Naive B cell (primary cell): ENCODE data around the gene GATC. TPM values are rescaled to one million over a fixed set of nuclear protein-coding genes. Genes with fewer than 3 reads are reported as not detected.
A peak's percentile ranks its signal among the peaks of the same experiment; 100 is the strongest.

Source experiments
- ATAC-seq, 2 donors: fragments of 150-1000 bp; cut with Tn5 transposase; 2 replicates each; pipeline ENCODE4 v1.10.0; 2021; ENCODE audit warnings: low read depth in 2 of 2, mild to moderate bottlenecking in 2 of 2, moderate library complexity in 2 of 2
- DNase-seq: peaks from one replicate; pipeline ENCODE4 v3.0.0; 2022
- H3K27ac Mint-ChIP-seq, 6 donors: one replicate each; pipeline ENCODE4 v1.8.0; 2020 to 2022; ENCODE audit warnings: mild to moderate bottlenecking in 6 of 6, mixed read lengths in 6 of 6, moderate library complexity in 5 of 6, inconsistent platforms in 2 of 6
- H3K27me3 Mint-ChIP-seq, 3 donors: one replicate each; pipeline ENCODE4 v1.8.0; 2021 to 2022; ENCODE audit warnings: mixed read lengths in 3 of 3, mild to moderate bottlenecking in 1 of 3
- H3K36me3 Mint-ChIP-seq, 2 donors: one replicate each; pipeline ENCODE4 v1.8.0; 2020 to 2022; ENCODE audit warnings: mixed read lengths in 2 of 2, inconsistent platforms in 1 of 2, mild to moderate bottlenecking in 1 of 2
- H3K4me1 Mint-ChIP-seq, 3 donors: one replicate each; pipeline ENCODE4 v1.8.0; 2020 to 2022; ENCODE audit warnings: mixed read lengths in 3 of 3, inconsistent platforms in 1 of 3, mild to moderate bottlenecking in 1 of 3, moderate library complexity in 1 of 3
- H3K4me3 Mint-ChIP-seq, 8 donors: one replicate each; pipeline ENCODE4 v1.8.0; 2020 to 2022; ENCODE audit warnings: mild to moderate bottlenecking in 8 of 8, mixed read lengths in 8 of 8, moderate library complexity in 8 of 8, inconsistent platforms in 2 of 8
- H3K9me3 Mint-ChIP-seq, 7 donors: one replicate each; pipeline ENCODE4 v1.8.0; 2020 to 2022; ENCODE audit warnings: mixed read lengths in 7 of 7, mild to moderate bottlenecking in 5 of 7, inconsistent platforms in 2 of 7, moderate library complexity in 1 of 7
- polyA plus RNA-seq, 6 donors: library from polyadenylated mRNA; unstranded; fragments of 300-500 nt; fragmentation: Illumina TruSeq; gene quantifications; one replicate each; pipeline ENCODE4 v1.2.3, GENCODE V29; 2021; ENCODE audit warnings: low read depth in 6 of 6

The GATC gene
- polyA plus RNA-seq, 6 donors from 2014 or later = 9.7 to 16.3 (median 14.5) TPM

DNA sequence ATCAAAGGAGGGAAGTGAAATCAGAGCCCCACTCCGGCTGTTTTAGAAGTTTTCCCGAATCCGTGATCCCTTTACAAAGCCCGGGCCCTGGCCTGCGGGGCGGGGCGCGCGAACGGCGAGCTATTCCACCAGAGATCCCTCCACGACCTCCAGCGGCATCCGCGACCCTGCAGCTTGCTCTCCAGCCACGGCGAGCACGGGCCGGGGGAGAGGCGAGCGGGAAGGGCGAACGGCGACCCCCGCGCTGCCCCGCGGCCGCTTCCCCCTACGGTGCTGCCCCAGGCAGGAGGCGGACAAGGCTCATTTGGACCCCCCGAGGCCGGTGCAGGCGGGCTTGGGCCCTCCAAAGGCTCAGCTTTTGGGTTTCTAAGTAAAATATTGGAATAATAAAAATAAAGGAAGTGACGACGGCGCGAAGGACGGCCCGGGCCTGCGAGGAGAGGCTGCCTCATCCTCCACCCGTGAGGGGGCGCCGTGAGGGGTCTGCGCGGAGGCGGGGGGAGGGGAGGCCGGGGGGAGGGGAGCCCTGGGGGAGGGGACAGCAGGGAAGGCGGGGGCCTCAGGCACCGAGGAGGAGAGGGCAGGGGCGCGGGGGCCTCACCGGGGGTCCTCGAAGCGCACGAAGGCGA is 22.7 kb downstream of the GATC start:
- Mint-ChIP-seq H3K27me3 (no peaks in the 10 kb centered on the region), H3K4me3 (peak overlapping the region; percentile 85 to 94 (median 90)), H3K36me3 (peaks cover 0 to 4% of the 10 kb centered on the region in 2 donors), H3K9me3 (no peaks in the 10 kb centered on the region), H3K4me1 (peaks cover 28 to 44% (median 43%) of the 10 kb centered on the region in 3 donors), H3K27ac (peak overlapping the region; percentile 88 to 96 (median 92))
- ATAC-seq = peak; percentile 58 to 61
- DNase-seq = peak; percentile 57

DNA sequence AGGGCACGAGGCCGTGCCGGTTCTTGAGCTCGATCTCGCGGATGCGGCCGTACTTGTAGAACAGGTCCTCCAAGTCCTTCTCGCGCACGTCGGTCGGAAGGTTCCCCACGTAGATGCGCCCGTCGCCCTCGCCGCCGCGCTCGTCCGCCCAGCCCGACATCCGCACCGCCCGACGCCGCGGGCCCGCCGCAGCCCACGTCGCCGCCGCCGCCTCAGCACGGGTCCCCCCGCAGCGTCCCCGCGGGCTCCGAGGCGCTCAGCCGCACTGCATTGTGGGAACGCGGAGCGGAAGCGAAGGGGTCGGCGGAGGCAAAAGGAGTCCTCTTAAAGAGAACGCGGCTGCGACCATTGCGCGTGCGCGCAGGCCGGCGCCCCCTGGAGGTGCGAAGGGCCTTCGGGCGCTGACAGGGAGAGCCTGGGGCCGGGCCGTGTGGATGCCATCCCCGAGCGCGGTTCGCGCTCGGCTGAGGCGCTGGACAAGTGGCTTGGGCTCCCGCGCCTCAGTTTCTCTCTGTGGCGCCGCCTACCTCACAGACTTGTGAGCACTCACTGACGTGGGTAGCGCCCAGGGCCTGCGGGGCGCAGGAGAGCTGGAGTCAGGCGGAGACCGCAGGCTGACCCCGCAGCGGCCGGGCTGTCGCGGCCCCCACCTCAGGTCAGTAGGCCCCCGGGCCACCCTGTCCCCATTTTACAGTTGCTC is 23.4 kb downstream of the GATC start, which contains the start of gene SRSF9:
Gene SRSF9, minus strand, starts transcription at position 299 of the 700 bp plus-strand sequence. Its CDS starts 139 bp downstream, at position 160.
- H3K4me3 Mint-ChIP-seq = peak within 1 kb of the TSS; percentile 85 to 94 (median 90)
- peak; percentile 81 to 92 for ATAC-seq
- H3K27me3 Mint-ChIP-seq = no peaks in the 10 kb centered on the region
- peak within 1 kb of the TSS; percentile 88 to 96 (median 92) for H3K27ac Mint-ChIP-seq
- peaks cover 28 to 43% (median 42%) of the 10 kb centered on the region in 3 donors for H3K4me1 Mint-ChIP-seq
- peak; percentile 98 for DNase-seq
- no peaks in the 10 kb centered on the region for H3K9me3 Mint-ChIP-seq
- peaks cover 0 to 4% of the 10 kb centered on the region in 2 donors for H3K36me3 Mint-ChIP-seq

DNA sequence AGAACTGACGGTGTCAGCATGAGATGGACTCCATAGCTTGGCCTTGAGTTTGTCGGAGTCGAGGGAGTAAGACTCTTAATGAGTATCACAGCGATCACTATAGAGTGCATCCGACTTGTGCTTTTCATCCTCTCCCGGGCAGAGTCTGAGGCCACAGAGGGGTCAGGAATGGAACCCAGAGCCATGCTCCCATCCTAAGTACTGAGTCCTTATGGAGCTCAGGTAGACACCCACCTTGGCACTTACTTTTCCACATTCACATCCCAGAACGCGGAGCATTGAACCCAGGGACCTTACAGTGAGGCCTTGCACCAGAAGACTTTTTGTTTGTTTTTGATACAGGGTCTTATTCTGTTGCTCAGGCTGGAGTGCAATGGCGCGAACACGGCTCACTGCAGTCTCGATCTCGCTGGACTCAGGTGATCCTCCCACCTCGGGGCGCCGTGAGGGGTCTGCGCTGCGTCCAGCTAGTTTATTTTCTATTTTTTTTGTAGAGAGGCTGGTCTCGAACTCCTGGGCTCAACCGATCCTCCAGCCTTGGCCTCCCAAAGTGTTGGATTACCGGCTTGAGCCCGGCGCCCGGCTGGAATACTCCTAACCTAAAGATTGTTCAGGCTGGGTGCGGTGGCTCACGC is 24.0 kb downstream of the GATC start:
- Mint-ChIP-seq H3K4me1 (peaks cover 26 to 41% (median 40%) of the 10 kb centered on the region in 3 donors), H3K27ac (peak overlapping the region in 3 of 6 donors; percentile 84 to 91 (median 88)), H3K9me3 (no peaks in the 10 kb centered on the region), H3K36me3 (peaks cover 0 to 4% of the 10 kb centered on the region in 2 donors), H3K27me3 (no peaks in the 10 kb centered on the region), H3K4me3 (peak overlapping the region; percentile 85 to 94 (median 90))
- ATAC-seq = no peak
- no peak for DNase-seq

DNA sequence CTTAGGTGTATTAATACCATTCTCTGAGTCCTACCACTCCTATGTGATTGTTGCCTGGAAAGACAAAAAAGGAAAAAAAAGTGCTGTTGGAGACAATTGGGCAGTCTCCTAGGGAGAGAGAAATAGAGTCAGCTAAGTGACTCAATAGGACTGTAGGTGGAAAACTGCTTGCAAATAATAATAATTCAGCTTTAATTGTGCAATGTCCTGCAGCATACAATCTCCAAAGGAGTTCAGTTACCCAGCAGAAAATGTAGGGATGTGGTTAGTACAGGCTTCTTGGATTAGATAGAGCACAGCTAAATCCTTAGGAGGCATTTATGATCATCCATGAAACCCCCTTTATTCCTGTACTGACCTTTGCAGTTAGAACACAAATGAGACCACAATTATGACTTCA is 26.3 kb downstream of the GATC start:
- no peaks in the 10 kb centered on the region for H3K27me3 Mint-ChIP-seq
- DNase-seq = no peak
- peaks cover 0 to 2% of the 10 kb centered on the region in 2 donors for H3K36me3 Mint-ChIP-seq
- peaks cover 13 to 21% (median 17%) of the 10 kb centered on the region in 3 donors for H3K4me1 Mint-ChIP-seq
- H3K27ac Mint-ChIP-seq = no peak overlapping the region
- H3K9me3 Mint-ChIP-seq = no peaks in the 10 kb centered on the region
- peak overlapping the region in 1 of 8 donors; percentile 63 for H3K4me3 Mint-ChIP-seq
- ATAC-seq = no peak

DNA sequence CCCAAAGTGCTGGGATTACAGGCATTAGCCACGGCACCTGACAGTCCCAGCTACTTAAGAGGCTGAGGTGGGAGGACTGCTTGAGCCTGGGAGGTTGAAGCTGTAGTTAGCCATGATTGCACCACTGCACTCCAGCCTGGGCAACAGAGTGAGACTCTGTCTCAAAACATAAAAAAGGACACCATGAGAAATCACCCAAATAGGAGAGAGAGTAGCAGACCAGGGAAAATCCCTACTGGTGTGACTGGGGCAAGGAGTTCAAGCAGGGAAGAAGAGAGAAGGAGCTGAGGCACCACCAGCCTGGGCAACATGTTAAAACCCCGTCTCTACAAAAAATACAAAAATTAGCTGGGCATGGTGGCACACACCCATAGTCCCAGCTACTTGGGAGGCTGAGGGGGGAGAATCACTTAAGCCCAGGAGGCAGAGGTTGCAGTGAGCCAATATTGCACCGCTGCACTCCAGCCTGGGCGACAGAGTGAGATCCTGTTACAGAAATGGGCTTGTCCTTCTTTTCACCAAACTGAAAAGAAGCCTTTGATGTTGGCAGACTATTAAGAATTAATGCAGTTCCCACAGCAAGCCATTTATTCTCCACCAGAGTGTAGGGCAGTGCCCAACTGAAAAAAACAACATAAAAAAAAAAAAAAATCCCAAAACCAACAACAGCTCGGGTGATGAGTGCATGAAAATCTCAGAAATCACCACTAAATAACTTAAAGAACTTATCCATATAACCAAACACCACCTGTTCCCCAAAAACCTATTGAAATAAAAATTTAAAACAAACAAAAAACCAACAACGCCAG is 27.8 kb downstream of the GATC start:
- peaks cover 6 to 9% (median 7%) of the 10 kb centered on the region in 3 donors for H3K4me1 Mint-ChIP-seq
- no peaks in the 10 kb centered on the region for H3K27me3 Mint-ChIP-seq
- no peak for DNase-seq
- no peak overlapping the region for H3K4me3 Mint-ChIP-seq
- H3K9me3 Mint-ChIP-seq = no peaks in the 10 kb centered on the region
- peak overlapping the region in 1 of 6 donors; percentile 60 for H3K27ac Mint-ChIP-seq
- H3K36me3 Mint-ChIP-seq = no peaks in the 10 kb centered on the region
- no peak for ATAC-seq

DNA sequence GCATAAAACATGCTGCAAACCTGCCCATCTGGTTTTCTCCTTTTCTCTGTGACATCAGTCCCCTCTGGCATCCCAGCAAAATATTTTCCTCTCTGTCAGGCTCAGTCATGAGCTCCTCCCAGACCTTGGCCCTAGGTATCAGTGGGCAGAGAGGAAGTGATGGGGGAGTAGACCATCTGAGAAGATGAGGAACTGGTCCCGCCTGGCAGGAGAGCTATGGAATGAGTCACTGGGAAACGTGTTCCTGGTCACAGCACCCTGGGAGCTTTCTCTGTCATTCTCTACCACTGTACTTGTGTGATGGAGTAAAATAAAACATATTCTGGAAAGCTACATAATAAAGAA is 28.3 kb downstream of the GATC start:
- peaks cover 6 to 8% (median 7%) of the 10 kb centered on the region in 3 donors for H3K4me1 Mint-ChIP-seq
- H3K36me3 Mint-ChIP-seq = no peaks in the 10 kb centered on the region
- H3K4me3 Mint-ChIP-seq = no peak overlapping the region
- ATAC-seq (no peak), DNase-seq (no peak)
- peak overlapping the region in 1 of 6 donors; percentile 60 for H3K27ac Mint-ChIP-seq
- no peaks in the 10 kb centered on the region for H3K27me3 Mint-ChIP-seq
- H3K9me3 Mint-ChIP-seq = no peaks in the 10 kb centered on the region

DNA sequence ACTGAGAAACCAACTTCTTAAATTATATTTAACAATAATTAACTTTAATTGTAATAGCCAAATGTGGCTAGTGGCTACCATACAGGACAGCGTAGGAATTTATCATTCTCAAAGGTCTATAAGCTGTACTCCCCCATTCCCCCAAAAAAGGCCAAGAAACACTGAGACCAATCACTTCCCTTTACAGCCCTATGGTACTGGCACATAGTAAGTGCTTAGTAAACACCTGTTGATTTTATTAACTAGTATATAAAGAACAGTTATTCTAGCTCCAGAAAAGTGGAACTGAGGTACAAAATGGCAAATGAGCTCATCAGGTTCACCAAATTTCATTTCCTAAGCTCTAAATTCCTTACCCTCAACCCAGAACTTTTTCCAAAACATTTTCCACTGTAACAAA is 29.4 kb downstream of the GATC start:
- DNase-seq = no peak
- no peak for ATAC-seq
- H3K4me3 Mint-ChIP-seq = no peak overlapping the region
- H3K9me3 Mint-ChIP-seq = no peaks in the 10 kb centered on the region
- H3K27me3 Mint-ChIP-seq = no peaks in the 10 kb centered on the region
- no peaks in the 10 kb centered on the region for H3K36me3 Mint-ChIP-seq
- H3K4me1 Mint-ChIP-seq = no peaks in the 10 kb centered on the region
- H3K27ac Mint-ChIP-seq = peak overlapping the region in 1 of 6 donors; percentile 47

DNA sequence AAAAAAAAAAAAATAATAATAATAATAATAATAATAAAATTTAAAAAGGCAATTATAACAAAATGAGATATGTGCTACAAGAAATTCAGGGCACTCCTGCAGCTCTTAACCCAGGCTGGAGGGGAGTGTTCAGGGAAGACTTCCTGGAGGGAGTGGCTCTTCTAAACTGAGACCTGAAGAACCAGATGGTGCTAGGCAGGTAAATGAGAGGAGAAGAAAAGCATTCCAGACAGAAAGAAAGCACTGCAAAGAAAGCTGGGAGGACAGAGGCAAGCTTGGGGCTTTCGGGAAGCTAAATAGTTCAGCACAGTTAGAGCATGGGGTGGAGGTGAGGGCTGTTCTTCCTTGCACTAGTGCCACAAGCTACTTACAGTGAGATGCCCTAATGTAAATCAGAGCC is 33.2 kb downstream of the GATC start:
- Mint-ChIP-seq H3K4me3 (no peak overlapping the region), H3K36me3 (no peaks in the 10 kb centered on the region), H3K9me3 (no peaks in the 10 kb centered on the region), H3K27ac (no peak overlapping the region), H3K27me3 (no peaks in the 10 kb centered on the region), H3K4me1 (no peaks in the 10 kb centered on the region)
- ATAC-seq (no peak), DNase-seq (no peak)

DNA sequence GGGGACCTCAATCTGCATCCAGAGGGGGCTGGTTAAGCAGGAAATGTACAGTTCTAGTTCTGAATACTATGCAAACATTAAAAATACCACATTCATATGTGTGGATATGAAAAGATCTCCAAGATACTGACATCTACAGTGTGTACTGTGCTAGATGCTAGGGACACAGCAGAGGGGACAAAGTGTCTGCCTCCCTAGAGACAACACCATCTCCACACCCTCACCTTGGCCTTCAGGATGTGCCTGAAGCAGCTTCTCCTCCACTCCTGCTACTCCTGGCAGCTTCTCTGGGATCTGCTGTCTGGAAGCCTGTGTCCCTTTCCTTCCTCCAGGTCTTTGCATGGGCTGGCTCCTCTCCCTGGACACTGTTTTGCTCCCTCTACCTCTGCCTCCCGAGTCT is 34.0 kb downstream of the GATC start:
- no peak overlapping the region for H3K4me3 Mint-ChIP-seq

DNA sequence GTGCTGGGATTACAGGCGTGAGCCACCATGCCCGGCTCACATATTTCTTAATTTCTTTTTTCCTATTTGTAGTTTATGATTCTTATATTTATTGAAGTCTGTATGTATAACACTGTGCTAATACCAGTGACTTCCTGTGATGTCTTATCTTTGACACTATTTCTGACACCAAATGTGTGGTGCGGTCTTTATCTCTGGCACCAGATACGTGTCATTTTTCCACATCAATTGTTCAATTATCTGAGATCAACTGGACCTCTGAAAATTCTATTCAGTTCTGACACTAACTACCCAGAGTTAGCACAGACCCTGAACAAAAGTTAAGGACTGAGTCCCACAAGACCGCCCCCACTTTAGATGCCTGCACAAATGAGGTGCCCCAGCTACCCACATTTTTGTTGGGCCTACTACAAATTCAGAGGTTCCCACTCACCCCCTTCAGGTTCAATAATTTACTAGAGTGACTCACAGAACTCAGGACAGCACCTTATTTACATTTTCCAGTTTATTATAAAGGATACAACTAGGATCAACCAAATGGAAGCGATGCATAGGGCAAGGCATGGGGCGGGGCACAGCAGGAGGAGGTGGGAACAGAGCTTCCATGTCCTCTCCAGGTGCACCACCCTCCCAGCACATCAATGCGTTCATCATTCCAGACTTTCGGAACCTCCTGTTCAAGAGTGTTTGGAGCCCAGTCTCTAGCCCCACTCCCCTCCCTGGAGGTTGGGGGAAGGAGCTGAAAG is 35.0 kb downstream of the GATC start:
- Mint-ChIP-seq H3K4me3 (no peak overlapping the region), H3K4me1 (no peaks in the 10 kb centered on the region), H3K27me3 (no peaks in the 10 kb centered on the region), H3K36me3 (no peaks in the 10 kb centered on the region), H3K9me3 (no peaks in the 10 kb centered on the region), H3K27ac (peak overlapping the region in 1 of 6 donors; percentile 81)
- DNase-seq = no peak
- no peak for ATAC-seq

More for the DNA sequence above, 34.0 kb downstream of the GATC start:
- H3K36me3 Mint-ChIP-seq = no peaks in the 10 kb centered on the region
- DNase-seq (no peak), ATAC-seq (no peak)
- H3K9me3 Mint-ChIP-seq = no peaks in the 10 kb centered on the region
- no peaks in the 10 kb centered on the region for H3K27me3 Mint-ChIP-seq
- no peaks in the 10 kb centered on the region for H3K4me1 Mint-ChIP-seq
- H3K27ac Mint-ChIP-seq = no peak overlapping the region

DNA sequence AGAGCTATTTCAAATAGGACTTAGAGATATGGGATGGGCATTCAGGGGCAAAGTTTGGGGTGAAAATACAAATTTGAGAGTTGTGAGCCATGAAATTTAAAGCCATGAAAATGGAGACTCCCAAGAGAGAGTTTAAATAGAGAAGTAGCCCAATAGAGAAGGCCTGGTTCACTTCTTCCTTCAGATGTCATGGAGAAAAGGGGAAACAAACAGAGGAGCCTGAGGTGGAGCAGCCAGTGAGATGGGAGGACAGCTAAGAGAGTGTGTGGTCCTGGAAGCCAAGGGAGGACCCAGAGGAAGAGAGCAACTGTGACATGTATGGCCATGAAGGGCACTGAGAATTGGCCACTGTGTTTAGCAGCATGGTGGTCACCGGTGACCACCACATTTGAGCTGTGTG is 37.4 kb downstream of the GATC start:
- DNase-seq = no peak
- H3K9me3 Mint-ChIP-seq = no peaks in the 10 kb centered on the region
- H3K36me3 Mint-ChIP-seq = no peaks in the 10 kb centered on the region
- no peaks in the 10 kb centered on the region for H3K27me3 Mint-ChIP-seq
- no peaks in the 10 kb centered on the region for H3K4me1 Mint-ChIP-seq
- peak overlapping the region in 1 of 6 donors; percentile 84 for H3K27ac Mint-ChIP-seq
- no peak overlapping the region for H3K4me3 Mint-ChIP-seq
- no peak for ATAC-seq

DNA sequence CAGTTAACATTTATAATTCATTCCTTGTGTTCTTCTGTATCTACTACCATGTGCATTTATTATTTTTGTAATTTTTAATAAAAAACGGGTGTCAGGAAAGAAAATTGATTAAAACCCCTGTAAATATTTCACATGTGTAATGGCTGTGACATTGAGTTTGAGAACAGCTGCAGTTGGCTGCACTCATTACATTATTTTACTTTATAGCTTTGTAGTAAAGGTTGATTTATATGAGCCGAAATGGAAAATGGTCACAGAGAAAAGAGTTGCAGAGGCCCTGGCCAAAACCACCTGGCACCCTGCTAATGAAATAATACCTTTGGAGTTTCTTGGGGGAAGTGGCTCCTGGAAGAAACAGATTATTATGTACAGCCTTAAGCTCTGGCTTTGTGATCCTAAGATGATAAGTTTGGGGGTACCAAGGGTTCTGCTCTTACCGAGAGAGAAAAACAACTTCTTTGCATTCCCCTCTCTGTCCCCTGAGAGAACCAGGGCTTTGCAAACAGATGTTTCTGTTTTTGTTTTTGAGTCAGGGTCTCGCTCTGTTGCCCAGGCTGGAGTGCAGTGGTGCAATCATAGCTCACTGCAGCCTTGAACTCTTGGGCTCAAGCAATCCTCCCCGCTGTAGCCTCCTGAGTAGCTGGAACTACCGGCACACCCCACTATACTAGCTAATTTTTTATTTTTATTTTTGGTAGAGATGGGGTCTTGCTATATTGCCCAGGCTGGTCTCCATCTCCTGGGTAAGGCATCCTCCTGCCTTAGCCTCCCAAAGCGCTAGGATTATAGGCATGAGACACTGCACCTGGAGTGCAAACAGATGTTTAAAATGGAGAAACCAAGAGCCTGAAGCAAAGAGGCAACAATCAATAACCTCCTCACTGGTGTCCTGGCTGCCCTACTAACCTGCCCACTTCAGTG is 40.0 kb downstream of the GATC start:
- Mint-ChIP-seq H3K27ac (no peak overlapping the region), H3K4me3 (no peak overlapping the region), H3K27me3 (no peaks in the 10 kb centered on the region), H3K36me3 (no peaks in the 10 kb centered on the region), H3K9me3 (no peaks in the 10 kb centered on the region), H3K4me1 (no peaks in the 10 kb centered on the region)
- DNase-seq (no peak), ATAC-seq (no peak)
